K562 (cell line): Measurements from ENCODE around the gene COL28A1. TPM values are rescaled to one million over a fixed set of nuclear protein-coding genes. Genes with fewer than 3 reads are reported as not detected.
A peak's percentile ranks its signal among the peaks of the same experiment; 100 is the strongest.

Source experiments
- CHD2 ChIP-seq: IDR thresholded peaks from 2 replicates; pipeline ENCODE4 v1.6.1; 2011; ENCODE audit warnings: low read depth, low read length
- ELF1 ChIP-seq: fragments of 200-800 bp; sonication (Bioruptor generic); IDR thresholded peaks from 2 replicates; pipeline ENCODE4 v1.6.1; 2016; ENCODE audit warnings: missing genetic modification characterization, missing compliant biosample characterization
- ETV1 ChIP-seq: fragments of 450-650 bp; conservative IDR thresholded peaks from 2 replicates; pipeline ENCODE4 v1.6.1; 2016; ENCODE audit warnings: missing genetic modification characterization, control low read depth, low read depth, missing compliant biosample characterization
- HDAC8 ChIP-seq: fragments of 450-650 bp; IDR thresholded peaks from 2 replicates; pipeline ENCODE4 v1.6.1; 2016; ENCODE audit warnings: mild to moderate bottlenecking, missing genetic modification characterization, moderate library complexity, missing compliant biosample characterization
- KDM1A ChIP-seq, 2 experiments: fragments of 450-650 bp; IDR thresholded peaks; 2 replicates each; pipeline ENCODE4 v1.6.1; 2016; ENCODE audit warnings: mild to moderate bottlenecking in 2 of 2
- MEF2A ChIP-seq: IDR thresholded peaks from 2 replicates; pipeline ENCODE4 v1.6.1; 2011; ENCODE audit warnings: low read depth, mild to moderate bottlenecking, low read length, moderate library complexity; ENCODE audit not compliant: control insufficient read depth
- PHTF2 ChIP-seq: fragments of 250-450 bp; sonication (Bioruptor Pico); IDR thresholded peaks from 2 replicates; pipeline ENCODE4 v1.5.0; 2021; ENCODE audit warnings: mild to moderate bottlenecking
- RBM15 ChIP-seq: fragments of 200-400 bp; formaldehyde crosslinking; IDR thresholded peaks from 2 replicates; pipeline ENCODE4 v1.6.1; 2018; ENCODE audit warnings: mild to moderate bottlenecking, low read length, moderate library complexity; ENCODE audit not compliant: insufficient read depth
- SRSF9 ChIP-seq: fragments of 200-400 bp; formaldehyde crosslinking; IDR thresholded peaks from 2 replicates; pipeline ENCODE4 v1.6.1; 2017; ENCODE audit warnings: low read depth, low read length, borderline replicate concordance
- TCF3 ChIP-seq: sonication (generic); formaldehyde crosslinking; IDR thresholded peaks from 2 replicates; pipeline ENCODE4 v1.4.0; 2020; ENCODE audit warnings: mild to moderate bottlenecking, missing genetic modification reagents
- TCF7 ChIP-seq: sonication (generic); IDR thresholded peaks from 2 replicates; pipeline ENCODE4 v1.6.1; 2016; ENCODE audit warnings: antibody characterized with exemption, borderline replicate concordance
- ZKSCAN1 ChIP-seq: fragments of 150-350 bp; IDR thresholded peaks from 2 replicates; pipeline ENCODE4 v1.6.1; 2016; ENCODE audit warnings: low read depth, low read length
- ZNF134 ChIP-seq: fragments of 250-450 bp; sonication (Bioruptor Pico); conservative IDR thresholded peaks from 2 replicates; pipeline ENCODE4 v1.4.0; 2020
- ZNF146 ChIP-seq: IDR thresholded peaks from one replicate; pipeline ENCODE4 v1.6.1; 2018; ENCODE audit warnings: missing compliant biosample characterization; ENCODE audit not compliant: unreplicated experiment
- ZNF165 ChIP-seq: fragments of 250-450 bp; sonication (Bioruptor Pico); IDR thresholded peaks from 2 replicates; pipeline ENCODE4 v1.4.0; 2020; ENCODE audit warnings: borderline replicate concordance
- ZNF76 ChIP-seq: fragments of 250-450 bp; sonication (Bioruptor Pico); IDR thresholded peaks from 2 replicates; pipeline ENCODE4 v1.4.0; 2020; ENCODE audit warnings: mild to moderate bottlenecking, moderate library complexity, borderline replicate concordance
- ZNF79 ChIP-seq: fragments of 250-450 bp; sonication (Bioruptor Pico); IDR thresholded peaks from 2 replicates; pipeline ENCODE4 v1.4.0; 2020; ENCODE audit warnings: low read depth, mild to moderate bottlenecking, moderate library complexity
- polyA plus RNA-seq, 8 experiments: library from polyadenylated mRNA; depleted of rRNA in 4 of 8; stranded (reverse) in 5 of 8; unstranded in 3 of 8; fragments of >200 nt; fragmentation: Nextera tagmentation in 2 of 8; fragmentation: Illumina TruSeq in 1 of 8; extraction: Ambion mirVana in 2 of 8; extraction: Trizol in 1 of 8; gene quantifications; 2 replicates each; pipeline versions ENCODE4 v1.2.1 to v1.2.3, GENCODE V29; 2011 to 2014; ENCODE audit warnings: inconsistent platforms in 1 of 8, missing spikeins in 1 of 8
- total RNA-seq, 7 experiments: library from RNA; depleted of rRNA in 6 of 7; stranded (reverse); fragments of >200 nt in 6 of 7; fragmentation: Illumina TruSeq in 2 of 7; extraction: Trizol in 2 of 7; gene quantifications; 2 replicates each; pipeline versions ENCODE4 v1.2.1 to v1.2.3, GENCODE V29; 2011 to 2021; ENCODE audit warnings: low replicate concordance in 1 of 7
- TF ChIP-seq, protein P1 (sequence below), 2 experiments: fragments of 200-800 bp in 1 of 2; sonication (Bioruptor generic) in 1 of 2; sonication (generic) in 1 of 2; formaldehyde crosslinking in 1 of 2; IDR thresholded peaks in 1 of 2; conservative IDR thresholded peaks in 1 of 2; 2 replicates each; pipeline versions ENCODE4 v1.5.0 to v1.6.1; 2016 to 2020; ENCODE audit warnings: missing compliant biosample characterization in 1 of 2, missing genetic modification characterization in 1 of 2, missing genetic modification reagents in 1 of 2
- TF ChIP-seq, protein P2 (sequence below): fragments of 450-650 bp; formaldehyde crosslinking; conservative IDR thresholded peaks from 2 replicates; pipeline ENCODE4 v1.4.0; 2022; ENCODE audit warnings: mild to moderate bottlenecking, missing genetic modification characterization
- TF ChIP-seq, protein P3 (sequence below): sonication (generic); formaldehyde crosslinking; IDR thresholded peaks from 2 replicates; pipeline ENCODE4 v1.8.0; 2022; ENCODE audit warnings: missing genetic modification reagents, mild to moderate bottlenecking, borderline replicate concordance
- TF ChIP-seq, protein P4 (sequence below): fragments of 250-450 bp; sonication (Bioruptor Pico); IDR thresholded peaks from 2 replicates; pipeline ENCODE4 v1.8.0; 2021; ENCODE audit warnings: moderate library complexity, mild to moderate bottlenecking, inconsistent platforms

The COL28A1 gene
- total and polyA plus RNA-seq, 9 of the 15 experiments (the other 6 are each of a cell fraction or from before 2014, with no cell fraction given): 0.03 to 0.13 (median 0.05) TPM; not detected in 3

DNA sequence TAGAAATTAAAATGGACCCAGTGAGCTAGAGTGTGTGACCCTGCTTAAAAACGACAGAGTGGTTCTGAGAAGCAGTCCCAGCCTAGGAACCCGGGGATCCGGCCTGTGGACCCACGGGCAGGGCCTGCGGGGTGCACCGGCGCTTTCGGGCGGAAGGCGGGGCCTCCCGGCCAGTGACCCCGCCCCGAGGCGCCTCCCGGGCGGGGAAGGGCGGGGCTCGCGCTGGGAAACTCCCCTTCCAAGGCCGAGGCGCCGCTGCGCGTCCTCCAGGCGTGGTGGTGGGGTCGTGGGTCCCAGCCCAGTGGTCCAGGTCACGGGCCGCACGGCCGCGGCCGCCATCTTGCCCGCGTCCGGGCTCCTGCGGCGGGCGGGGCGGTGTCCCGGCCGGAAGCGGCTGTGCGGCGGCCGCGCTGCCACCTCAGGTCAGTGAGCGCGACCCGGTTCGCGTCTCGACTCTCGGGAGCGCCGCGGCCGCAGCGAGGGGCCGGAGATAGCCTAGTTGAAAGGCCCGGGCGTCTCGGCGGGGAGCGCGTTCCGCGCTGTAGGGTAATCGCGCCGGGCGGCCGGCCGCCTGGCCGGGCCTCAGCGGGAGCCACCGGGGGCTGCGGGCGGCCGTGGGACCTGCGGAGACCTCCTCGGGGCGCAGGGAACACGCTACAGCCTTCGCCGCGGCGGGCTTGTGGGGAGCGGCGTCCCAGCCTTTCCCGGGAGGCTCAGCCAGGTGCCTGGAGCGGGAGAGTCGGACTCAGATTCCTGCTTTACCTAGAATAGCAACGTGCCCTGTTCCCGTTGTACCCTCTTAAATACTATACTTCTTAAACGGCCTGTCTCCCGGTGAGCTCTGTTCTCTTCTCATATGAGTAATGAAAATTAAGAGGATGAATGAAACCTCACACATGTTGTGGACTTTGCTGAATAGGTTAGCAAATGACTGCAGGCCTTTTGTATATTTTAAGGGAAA, 31.3 kb upstream of the COL28A1 start, which contains the start of gene MIOS (continued):
- TF ChIP-seq, protein P1, sequence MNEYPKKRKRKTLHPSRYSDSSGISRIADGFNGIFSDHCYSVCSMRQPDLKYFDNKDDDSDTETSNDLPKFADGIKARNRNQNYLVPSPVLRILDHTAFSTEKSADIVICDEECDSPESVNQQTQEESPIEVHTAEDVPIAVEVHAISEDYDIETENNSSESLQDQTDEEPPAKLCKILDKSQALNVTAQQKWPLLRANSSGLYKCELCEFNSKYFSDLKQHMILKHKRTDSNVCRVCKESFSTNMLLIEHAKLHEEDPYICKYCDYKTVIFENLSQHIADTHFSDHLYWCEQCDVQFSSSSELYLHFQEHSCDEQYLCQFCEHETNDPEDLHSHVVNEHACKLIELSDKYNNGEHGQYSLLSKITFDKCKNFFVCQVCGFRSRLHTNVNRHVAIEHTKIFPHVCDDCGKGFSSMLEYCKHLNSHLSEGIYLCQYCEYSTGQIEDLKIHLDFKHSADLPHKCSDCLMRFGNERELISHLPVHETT (CRISPR knock-in tag; conservative IDR thresholded peaks at IDR 0.05 in 1 of 2, IDR thresholded peaks at IDR 0.05 in 1 of 2): peak in 1 of 2 experiments; percentile 91; a peak in 2 of 4 replicates
- TF ChIP-seq ELF1: peak; percentile 71
- TF ChIP-seq TCF7: no peak
- TF ChIP-seq CHD2: no peak
- TF ChIP-seq, protein P2, sequence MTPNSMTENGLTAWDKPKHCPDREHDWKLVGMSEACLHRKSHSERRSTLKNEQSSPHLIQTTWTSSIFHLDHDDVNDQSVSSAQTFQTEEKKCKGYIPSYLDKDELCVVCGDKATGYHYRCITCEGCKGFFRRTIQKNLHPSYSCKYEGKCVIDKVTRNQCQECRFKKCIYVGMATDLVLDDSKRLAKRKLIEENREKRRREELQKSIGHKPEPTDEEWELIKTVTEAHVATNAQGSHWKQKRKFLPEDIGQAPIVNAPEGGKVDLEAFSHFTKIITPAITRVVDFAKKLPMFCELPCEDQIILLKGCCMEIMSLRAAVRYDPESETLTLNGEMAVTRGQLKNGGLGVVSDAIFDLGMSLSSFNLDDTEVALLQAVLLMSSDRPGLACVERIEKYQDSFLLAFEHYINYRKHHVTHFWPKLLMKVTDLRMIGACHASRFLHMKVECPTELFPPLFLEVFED (CRISPR knock-in tag): no peak
- TF ChIP-seq ZNF79 (CRISPR knock-in tag): no peak
- TF ChIP-seq RBM15: no peak
- no peak for TF ChIP-seq PHTF2 (CRISPR knock-in tag)
- TF ChIP-seq, protein P3, sequence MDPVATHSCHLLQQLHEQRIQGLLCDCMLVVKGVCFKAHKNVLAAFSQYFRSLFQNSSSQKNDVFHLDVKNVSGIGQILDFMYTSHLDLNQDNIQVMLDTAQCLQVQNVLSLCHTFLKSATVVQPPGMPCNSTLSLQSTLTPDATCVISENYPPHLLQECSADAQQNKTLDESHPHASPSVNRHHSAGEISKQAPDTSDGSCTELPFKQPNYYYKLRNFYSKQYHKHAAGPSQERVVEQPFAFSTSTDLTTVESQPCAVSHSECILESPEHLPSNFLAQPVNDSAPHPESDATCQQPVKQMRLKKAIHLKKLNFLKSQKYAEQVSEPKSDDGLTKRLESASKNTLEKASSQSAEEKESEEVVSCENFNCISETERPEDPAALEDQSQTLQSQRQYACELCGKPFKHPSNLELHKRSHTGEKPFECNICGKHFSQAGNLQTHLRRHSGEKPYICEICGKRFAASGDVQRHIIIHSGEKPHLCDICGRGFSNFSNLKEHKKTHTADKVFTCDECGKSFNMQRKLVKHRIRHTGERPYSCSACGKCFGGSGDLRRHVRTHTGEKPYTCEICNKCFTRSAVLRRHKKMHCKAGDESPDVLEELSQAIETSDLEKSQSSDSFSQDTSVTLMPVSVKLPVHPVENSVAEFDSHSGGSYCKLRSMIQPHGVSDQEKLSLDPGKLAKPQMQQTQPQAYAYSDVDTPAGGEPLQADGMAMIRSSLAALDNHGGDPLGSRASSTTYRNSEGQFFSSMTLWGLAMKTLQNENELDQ: no peak
- TF ChIP-seq ZNF165: no peak
- no peak for TF ChIP-seq SRSF9
- TF ChIP-seq MEF2A: no peak
- TF ChIP-seq, protein P4, sequence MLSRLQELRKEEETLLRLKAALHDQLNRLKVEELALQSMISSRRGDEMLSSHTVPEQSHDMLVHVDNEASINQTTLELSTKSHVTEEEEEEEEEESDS (CRISPR knock-in tag): no peak
- no peak; the same call in 1 of the 2 replicates for TF ChIP-seq TCF3 (CRISPR knock-in tag)
- no peak for TF ChIP-seq ZNF134
- 0 out of 2 replicates have a peak, but pooled peaks have one; percentile 8 for TF ChIP-seq ZKSCAN1
- no peak for TF ChIP-seq ZNF146 (CRISPR knock-in tag)
- no peak for TF ChIP-seq HDAC8
- no peak for TF ChIP-seq KDM1A (IDR thresholded peaks at IDR 0.05)
- no peak for TF ChIP-seq ZNF76
- TF ChIP-seq ETV1: no peak
